Measurements from ENCODE around the gene RARS2. TPM values are rescaled to one million over a fixed set of nuclear protein-coding genes. Genes with fewer than 3 reads are reported as not detected.

RARS2 gene
- total and polyA plus RNA-seq, 2 donors = 25.3 to 32.1 TPM

GRCh38 chr6:87561017-87561416 lies 28.8 kb downstream of the RARS2 start:
- WGBS = 100% methylated on average over 1 of the region's 1 CpG
- Histone ChIP-seq H3K36me3 (ENCODE audit: control insufficient read depth in 2 of 2, insufficient read depth in 2 of 2, low read length in 1 of 2) (peaks cover 20 to 43% of the 10 kb centered on the region in 2 donors), H3K4me3 (ENCODE audit: low read length in 2 of 2) (no peak overlapping the region), H3K4me1 (ENCODE audit: control insufficient read depth in 2 of 2, insufficient read depth in 2 of 2, low read length in 2 of 2) (no peaks in the 10 kb centered on the region), H3K27ac (ENCODE audit: low read depth in 1 of 2, low read length in 1 of 2) (no peak overlapping the region), H3K27me3 (ENCODE audit: control insufficient read depth in 2 of 2, insufficient read depth in 1 of 2, low read length in 1 of 2) (no peaks in the 10 kb centered on the region), H3K9me3 (ENCODE audit: control insufficient read depth in 2 of 2, insufficient read depth in 1 of 2, low read length in 1 of 2) (no peaks in the 10 kb centered on the region)
- no peak for DNase-seq (ENCODE audit: low read depth in 6 of 9, low spot score in 9 of 9)

GRCh38 chr6:87558446-87558845 lies 31.3 kb downstream of the RARS2 start:
- Histone ChIP-seq H3K36me3 (ENCODE audit: control insufficient read depth in 2 of 2, insufficient read depth in 2 of 2, low read length in 1 of 2) (peaks cover 18 to 42% of the 10 kb centered on the region in 2 donors), H3K4me3 (ENCODE audit: low read length in 2 of 2) (no peak overlapping the region), H3K9me3 (ENCODE audit: control insufficient read depth in 2 of 2, insufficient read depth in 1 of 2, low read length in 1 of 2) (peaks cover 0 to 3% of the 10 kb centered on the region in 2 donors), H3K27ac (ENCODE audit: low read depth in 1 of 2, low read length in 1 of 2) (no peak overlapping the region), H3K27me3 (ENCODE audit: control insufficient read depth in 2 of 2, insufficient read depth in 1 of 2, low read length in 1 of 2) (no peaks in the 10 kb centered on the region), H3K4me1 (ENCODE audit: control insufficient read depth in 2 of 2, insufficient read depth in 2 of 2, low read length in 2 of 2) (no peaks in the 10 kb centered on the region)
- DNase-seq (ENCODE audit: low read depth in 6 of 9, low spot score in 9 of 9) = no peak

GRCh38 chr6:87555506-87555905 lies 34.3 kb downstream of the RARS2 start:
- no peak overlapping the region for H3K4me3 ChIP-seq (ENCODE audit: low read length in 2 of 2)
- H3K27ac ChIP-seq (ENCODE audit: low read depth in 1 of 2, low read length in 1 of 2) = no peak overlapping the region
- no peaks in the 10 kb centered on the region for H3K27me3 ChIP-seq (ENCODE audit: control insufficient read depth in 2 of 2, insufficient read depth in 1 of 2, low read length in 1 of 2)
- no peak for DNase-seq (ENCODE audit: low read depth in 6 of 9, low spot score in 9 of 9)
- peaks cover 0 to 3% of the 10 kb centered on the region in 2 donors for H3K9me3 ChIP-seq (ENCODE audit: control insufficient read depth in 2 of 2, insufficient read depth in 1 of 2, low read length in 1 of 2)
- H3K4me1 ChIP-seq (ENCODE audit: control insufficient read depth in 2 of 2, insufficient read depth in 2 of 2, low read length in 2 of 2) = no peaks in the 10 kb centered on the region
- H3K36me3 ChIP-seq (ENCODE audit: control insufficient read depth in 2 of 2, insufficient read depth in 2 of 2, low read length in 1 of 2) = peaks cover 11 to 34% of the 10 kb centered on the region in 2 donors

- Histone ChIP-seq H3K4me1 (ENCODE audit: control insufficient read depth in 2 of 2, insufficient read depth in 2 of 2, low read length in 2 of 2) (no peaks in the 10 kb centered on the region), H3K9me3 (ENCODE audit: control insufficient read depth in 2 of 2, insufficient read depth in 1 of 2, low read length in 1 of 2) (peaks cover 0 to 3% of the 10 kb centered on the region in 2 donors), H3K4me3 (ENCODE audit: low read length in 2 of 2) (no peak overlapping the region), H3K36me3 (ENCODE audit: control insufficient read depth in 2 of 2, insufficient read depth in 2 of 2, low read length in 1 of 2) (peaks cover 8 to 30% of the 10 kb centered on the region in 2 donors), H3K27ac (ENCODE audit: low read depth in 1 of 2, low read length in 1 of 2) (no peak overlapping the region), H3K27me3 (ENCODE audit: control insufficient read depth in 2 of 2, insufficient read depth in 1 of 2, low read length in 1 of 2) (no peaks in the 10 kb centered on the region)
- DNase-seq (ENCODE audit: low read depth in 6 of 9, low spot score in 9 of 9) = no peak
- 98% methylated on average over 4 of the region's 4 CpGs for WGBS
Observed at GRCh38 chr6:87553159-87553765, 36.5 kb downstream of the RARS2 start.

GRCh38 chr6:87551799-87552198 lies 38.0 kb downstream of the RARS2 start:
- no peak overlapping the region for H3K27ac ChIP-seq (ENCODE audit: low read depth in 1 of 2, low read length in 1 of 2)
- H3K27me3 ChIP-seq (ENCODE audit: control insufficient read depth in 2 of 2, insufficient read depth in 1 of 2, low read length in 1 of 2) = no peaks in the 10 kb centered on the region
- no peak overlapping the region for H3K4me3 ChIP-seq (ENCODE audit: low read length in 2 of 2)
- no peaks in the 10 kb centered on the region for H3K4me1 ChIP-seq (ENCODE audit: control insufficient read depth in 2 of 2, insufficient read depth in 2 of 2, low read length in 2 of 2)
- H3K9me3 ChIP-seq (ENCODE audit: control insufficient read depth in 2 of 2, insufficient read depth in 1 of 2, low read length in 1 of 2) = peaks cover 0 to 3% of the 10 kb centered on the region in 2 donors
- peaks cover 7 to 28% of the 10 kb centered on the region in 2 donors for H3K36me3 ChIP-seq (ENCODE audit: control insufficient read depth in 2 of 2, insufficient read depth in 2 of 2, low read length in 1 of 2)
- WGBS = 98% methylated on average over 2 of the region's 2 CpGs
- DNase-seq (ENCODE audit: low read depth in 6 of 9, low spot score in 9 of 9) = no peak

GRCh38 chr6:87544474-87544735 lies 45.4 kb downstream of the RARS2 start:
- Histone ChIP-seq H3K36me3 (ENCODE audit: control insufficient read depth in 2 of 2, insufficient read depth in 2 of 2, low read length in 1 of 2) (peaks cover 30 to 37% of the 10 kb centered on the region in 2 donors), H3K27ac (ENCODE audit: low read depth in 1 of 2, low read length in 1 of 2) (no peak overlapping the region), H3K27me3 (ENCODE audit: control insufficient read depth in 2 of 2, insufficient read depth in 1 of 2, low read length in 1 of 2) (no peaks in the 10 kb centered on the region), H3K4me1 (ENCODE audit: control insufficient read depth in 2 of 2, insufficient read depth in 2 of 2, low read length in 2 of 2) (no peaks in the 10 kb centered on the region), H3K4me3 (ENCODE audit: low read length in 2 of 2) (no peak overlapping the region), H3K9me3 (ENCODE audit: control insufficient read depth in 2 of 2, insufficient read depth in 1 of 2, low read length in 1 of 2) (peaks cover 2 to 7% of the 10 kb centered on the region in 2 donors)
- DNase-seq (ENCODE audit: low read depth in 6 of 9, low spot score in 9 of 9) = no peak
- WGBS = 96% methylated on average over 1 of the region's 1 CpG

DNA sequence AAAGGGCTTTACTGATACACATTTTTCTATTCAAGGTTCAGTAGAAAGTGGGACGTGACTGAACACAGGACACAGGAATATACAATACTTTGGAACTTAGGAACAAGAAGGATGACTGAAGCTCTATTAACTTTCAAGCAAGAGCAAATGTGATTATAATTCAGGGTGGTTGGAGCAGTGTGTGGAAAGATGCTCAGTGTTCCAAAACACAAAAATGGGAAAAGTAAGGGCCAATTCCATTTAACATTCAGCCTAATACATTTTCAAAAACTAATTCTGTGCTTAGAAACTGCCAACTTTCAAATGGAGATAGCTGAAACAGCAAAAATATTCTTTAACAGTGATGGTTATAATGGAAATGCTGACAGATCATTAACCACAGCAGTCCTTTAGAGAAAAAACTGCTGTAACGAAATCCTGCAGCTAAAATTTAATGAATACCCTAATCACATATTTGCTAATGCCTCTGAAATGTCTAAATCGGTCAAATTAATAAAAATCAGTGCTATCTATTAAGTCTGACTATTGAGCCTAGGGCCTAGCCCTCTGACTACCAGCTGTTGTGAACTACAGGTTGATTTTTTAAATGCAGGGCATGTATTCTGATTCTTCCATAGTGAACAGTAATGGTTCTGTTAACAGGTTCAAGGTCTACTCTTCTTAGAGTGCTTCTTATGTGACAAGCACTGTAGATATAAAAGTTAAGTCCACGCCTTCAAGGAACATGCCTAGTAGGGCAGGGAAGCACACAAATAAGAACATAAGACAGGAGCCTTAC lies 45.9 kb downstream of the RARS2 start:
- Histone ChIP-seq H3K9me3 (ENCODE audit: control insufficient read depth in 2 of 2, insufficient read depth in 1 of 2, low read length in 1 of 2) (peaks cover 2 to 7% of the 10 kb centered on the region in 2 donors), H3K36me3 (ENCODE audit: control insufficient read depth in 2 of 2, insufficient read depth in 2 of 2, low read length in 1 of 2) (peaks cover 29 to 40% of the 10 kb centered on the region in 2 donors), H3K27me3 (ENCODE audit: control insufficient read depth in 2 of 2, insufficient read depth in 1 of 2, low read length in 1 of 2) (no peaks in the 10 kb centered on the region), H3K4me3 (ENCODE audit: low read length in 2 of 2) (no peak overlapping the region), H3K27ac (ENCODE audit: low read depth in 1 of 2, low read length in 1 of 2) (no peak overlapping the region), H3K4me1 (ENCODE audit: control insufficient read depth in 2 of 2, insufficient read depth in 2 of 2, low read length in 2 of 2) (no peaks in the 10 kb centered on the region)
- 98% methylated on average over 4 of the region's 4 CpGs for WGBS
- DNase-seq (ENCODE audit: low read depth in 6 of 9, low spot score in 9 of 9) = no peak

DNA sequence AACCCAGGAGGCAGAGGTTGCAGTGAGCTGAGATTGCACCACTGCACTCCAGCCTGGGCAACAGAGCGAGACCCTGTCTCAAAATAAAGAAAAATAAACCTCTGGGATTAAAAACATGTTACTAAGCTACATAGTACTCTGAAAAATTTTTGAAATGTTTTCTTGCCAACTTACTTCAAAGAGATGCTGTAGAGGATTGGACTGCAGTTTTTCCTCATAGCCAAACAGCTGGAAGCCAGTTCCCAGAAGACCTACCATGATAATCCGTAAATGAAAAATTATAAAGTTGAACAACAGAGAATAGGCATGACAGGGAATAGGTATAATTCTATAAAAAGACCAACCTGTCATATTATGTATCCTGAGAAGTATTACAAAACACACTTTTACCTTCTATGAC lies 48.0 kb downstream of the RARS2 start:
- peaks cover 27 to 43% of the 10 kb centered on the region in 2 donors for H3K36me3 ChIP-seq (ENCODE audit: control insufficient read depth in 2 of 2, insufficient read depth in 2 of 2, low read length in 1 of 2)
- DNase-seq (ENCODE audit: low read depth in 6 of 9, low spot score in 9 of 9) = no peak
- H3K4me3 ChIP-seq (ENCODE audit: low read length in 2 of 2) = no peak overlapping the region
- peaks cover 2 to 7% of the 10 kb centered on the region in 2 donors for H3K9me3 ChIP-seq (ENCODE audit: control insufficient read depth in 2 of 2, insufficient read depth in 1 of 2, low read length in 1 of 2)
- H3K27me3 ChIP-seq (ENCODE audit: control insufficient read depth in 2 of 2, insufficient read depth in 1 of 2, low read length in 1 of 2) = no peaks in the 10 kb centered on the region
- WGBS = over 99% methylated on average over 2 of the region's 2 CpGs
- no peak overlapping the region for H3K27ac ChIP-seq (ENCODE audit: low read depth in 1 of 2, low read length in 1 of 2)
- H3K4me1 ChIP-seq (ENCODE audit: control insufficient read depth in 2 of 2, insufficient read depth in 2 of 2, low read length in 2 of 2) = no peaks in the 10 kb centered on the region

- Histone ChIP-seq H3K4me1 (ENCODE audit: control insufficient read depth in 2 of 2, insufficient read depth in 2 of 2, low read length in 2 of 2) (no peaks in the 10 kb centered on the region), H3K4me3 (ENCODE audit: low read length in 2 of 2) (no peak overlapping the region), H3K27ac (ENCODE audit: low read depth in 1 of 2, low read length in 1 of 2) (no peak overlapping the region), H3K27me3 (ENCODE audit: control insufficient read depth in 2 of 2, insufficient read depth in 1 of 2, low read length in 1 of 2) (no peaks in the 10 kb centered on the region), H3K9me3 (ENCODE audit: control insufficient read depth in 2 of 2, insufficient read depth in 1 of 2, low read length in 1 of 2) (peaks cover 2 to 7% of the 10 kb centered on the region in 2 donors), H3K36me3 (ENCODE audit: control insufficient read depth in 2 of 2, insufficient read depth in 2 of 2, low read length in 1 of 2) (peaks cover 22 to 43% of the 10 kb centered on the region in 2 donors)
- DNase-seq (ENCODE audit: low read depth in 6 of 9, low spot score in 9 of 9) = no peak
- WGBS = 98% methylated on average over 1 of the region's 1 CpG
Observed at GRCh38 chr6:87541041-87541440, 48.7 kb downstream of the RARS2 start.
